ENCODE results near the gene PHGDH. TPM values are rescaled to one million over a fixed set of nuclear protein-coding genes. Genes with fewer than 3 reads are reported as not detected.

The PHGDH gene
- total and polyA plus RNA-seq, 2 donors from 2014 or later: 71.9 to 126 TPM

- FAIRE-seq: no peak
- no peak overlapping the region for H3K27ac ChIP-seq (ENCODE audit: low read depth in 2 of 2, low read length in 2 of 2)
Observed at GRCh38 chr1:119731741-119732430, 20.2 kb downstream of the PHGDH start.

GRCh38 chr1:119732465-119733168 is 20.9 kb downstream of the PHGDH start:
- no peak for TF ChIP-seq CTCF (IDR thresholded peaks at IDR 0.05; ENCODE audit: borderline replicate concordance, extremely low read depth, insufficient read depth)
- peaks cover 0 to 9% (median 4%) of the 10 kb centered on the region in 3 donors for H3K36me3 ChIP-seq (ENCODE audit: control insufficient read depth in 2 of 3, insufficient read depth in 3 of 3, low read length in 3 of 3)
- H3K4me1 ChIP-seq (ENCODE audit: control insufficient read depth in 2 of 3, insufficient read depth in 2 of 3, low read depth in 1 of 3, low read length in 3 of 3): peaks cover 0 to 3% (median 0%) of the 10 kb centered on the region in 3 donors
- no peaks in the 10 kb centered on the region for H3K9me3 ChIP-seq (ENCODE audit: control insufficient read depth in 2 of 3, insufficient read depth in 1 of 3, low read length in 3 of 3)
- no peak overlapping the region for H3K4me3 ChIP-seq (ENCODE audit: low read length in 3 of 3)
- H3K27ac ChIP-seq (ENCODE audit: low read depth in 2 of 2, low read length in 2 of 2): no peak overlapping the region
- FAIRE-seq: no peak
- intact Hi-C loops (cut with DNase I): no loop called here
- DNase-seq: no peak
- no peaks in the 10 kb centered on the region for H3K27me3 ChIP-seq (ENCODE audit: control insufficient read depth, insufficient read depth, low read length)
- H3K9ac ChIP-seq (ENCODE audit: low read length in 3 of 3): no peak overlapping the region

More at GRCh38 chr1:119731741-119732430, 20.2 kb downstream of the PHGDH start:
- H3K9ac ChIP-seq (ENCODE audit: low read length in 3 of 3): no peak overlapping the region
- no peaks in the 10 kb centered on the region for H3K9me3 ChIP-seq (ENCODE audit: control insufficient read depth in 2 of 3, insufficient read depth in 1 of 3, low read length in 3 of 3)
- H3K4me3 ChIP-seq (ENCODE audit: low read length in 3 of 3): no peak overlapping the region
- intact Hi-C loops (cut with DNase I): no loop called here
- TF ChIP-seq CTCF (IDR thresholded peaks at IDR 0.05; ENCODE audit: borderline replicate concordance, extremely low read depth, insufficient read depth): no peak
- H3K4me1 ChIP-seq (ENCODE audit: control insufficient read depth in 2 of 3, insufficient read depth in 2 of 3, low read depth in 1 of 3, low read length in 3 of 3): no peaks in the 10 kb centered on the region
- no peak for DNase-seq
- no peaks in the 10 kb centered on the region for H3K27me3 ChIP-seq (ENCODE audit: control insufficient read depth, insufficient read depth, low read length)
- peaks cover 0 to 10% (median 7%) of the 10 kb centered on the region in 3 donors for H3K36me3 ChIP-seq (ENCODE audit: control insufficient read depth in 2 of 3, insufficient read depth in 3 of 3, low read length in 3 of 3)

DNA sequence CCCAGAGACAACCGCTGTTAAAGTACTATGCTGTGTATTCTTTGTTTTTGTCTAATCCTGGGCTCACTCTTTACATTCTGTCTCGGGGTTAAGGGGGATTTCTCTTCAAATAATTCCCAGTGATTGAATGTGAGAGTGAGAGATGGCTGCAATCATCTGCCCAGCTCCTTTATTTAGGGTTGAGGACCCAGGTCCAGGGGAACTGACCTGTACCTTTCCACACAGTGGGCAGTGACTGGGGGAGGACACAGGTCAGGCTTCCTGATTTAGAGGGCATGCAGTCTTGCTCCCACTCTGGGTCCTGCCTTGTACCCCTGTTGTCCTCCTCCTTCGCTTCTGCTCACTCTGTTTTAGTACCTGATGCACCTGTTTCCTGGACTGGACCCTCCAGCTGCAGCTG is 22.0 kb downstream of the PHGDH start:
- Histone ChIP-seq H3K9ac (ENCODE audit: low read length in 3 of 3) (no peak overlapping the region), H3K27me3 (ENCODE audit: control insufficient read depth, insufficient read depth, low read length) (no peaks in the 10 kb centered on the region), H3K4me1 (ENCODE audit: control insufficient read depth in 2 of 3, insufficient read depth in 2 of 3, low read depth in 1 of 3, low read length in 3 of 3) (peaks cover 0 to 6% (median 0%) of the 10 kb centered on the region in 3 donors), H3K36me3 (ENCODE audit: control insufficient read depth in 2 of 3, insufficient read depth in 3 of 3, low read length in 3 of 3) (peaks cover 0 to 9% (median 0%) of the 10 kb centered on the region in 3 donors), H3K27ac (ENCODE audit: low read depth in 2 of 2, low read length in 2 of 2) (no peak overlapping the region), H3K4me3 (ENCODE audit: low read length in 3 of 3) (no peak overlapping the region), H3K9me3 (ENCODE audit: control insufficient read depth in 2 of 3, insufficient read depth in 1 of 3, low read length in 3 of 3) (no peaks in the 10 kb centered on the region)
- FAIRE-seq (no peak), DNase-seq (no peak)
- intact Hi-C loops (cut with DNase I): no loop called here
- TF ChIP-seq CTCF (IDR thresholded peaks at IDR 0.05; ENCODE audit: borderline replicate concordance, extremely low read depth, insufficient read depth): no peak

Data from kidney (tissue), 14 donors.